Measurements from ENCODE around the gene PGLYRP3.

DNA sequence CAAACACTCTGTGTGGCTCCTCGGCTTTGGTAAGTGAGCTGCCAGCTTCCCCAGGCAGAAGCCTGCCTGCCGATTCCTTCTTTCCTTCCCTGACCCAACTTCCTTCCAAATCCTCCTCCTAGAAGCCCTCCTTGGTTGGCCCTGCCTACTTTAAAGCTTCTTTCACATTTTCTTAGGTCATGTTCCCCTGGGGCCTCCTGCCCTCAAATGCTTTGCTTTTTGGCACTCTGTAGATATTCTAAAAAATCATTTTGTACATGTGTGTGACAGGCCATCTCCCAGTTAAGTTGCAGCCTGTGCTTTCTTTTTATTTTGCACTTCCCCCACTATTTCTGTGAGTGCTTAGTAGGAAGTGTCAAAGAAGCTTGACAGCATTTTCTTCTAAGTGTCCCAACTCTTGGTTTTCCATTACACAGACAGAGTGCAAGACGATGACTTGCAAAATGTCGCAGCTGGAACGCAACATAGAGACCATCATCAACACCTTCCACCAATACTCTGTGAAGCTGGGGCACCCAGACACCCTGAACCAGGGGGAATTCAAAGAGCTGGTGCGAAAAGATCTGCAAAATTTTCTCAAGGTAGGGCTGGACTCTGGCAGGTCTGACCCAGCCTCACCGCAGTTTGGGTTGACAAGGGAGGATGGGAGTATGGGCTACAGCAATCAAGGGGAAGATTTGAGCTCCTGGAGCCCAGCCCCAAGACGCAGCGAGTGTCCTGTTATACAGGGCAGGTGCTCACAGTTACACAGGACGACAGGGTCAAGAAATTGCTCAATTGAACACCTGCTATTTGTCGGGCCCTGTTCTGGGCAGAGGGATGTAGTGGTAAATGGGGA, 45.3 kb upstream of the PGLYRP3 start, which contains the start of gene S100A9:
- TF ChIP-seq, protein P1, sequence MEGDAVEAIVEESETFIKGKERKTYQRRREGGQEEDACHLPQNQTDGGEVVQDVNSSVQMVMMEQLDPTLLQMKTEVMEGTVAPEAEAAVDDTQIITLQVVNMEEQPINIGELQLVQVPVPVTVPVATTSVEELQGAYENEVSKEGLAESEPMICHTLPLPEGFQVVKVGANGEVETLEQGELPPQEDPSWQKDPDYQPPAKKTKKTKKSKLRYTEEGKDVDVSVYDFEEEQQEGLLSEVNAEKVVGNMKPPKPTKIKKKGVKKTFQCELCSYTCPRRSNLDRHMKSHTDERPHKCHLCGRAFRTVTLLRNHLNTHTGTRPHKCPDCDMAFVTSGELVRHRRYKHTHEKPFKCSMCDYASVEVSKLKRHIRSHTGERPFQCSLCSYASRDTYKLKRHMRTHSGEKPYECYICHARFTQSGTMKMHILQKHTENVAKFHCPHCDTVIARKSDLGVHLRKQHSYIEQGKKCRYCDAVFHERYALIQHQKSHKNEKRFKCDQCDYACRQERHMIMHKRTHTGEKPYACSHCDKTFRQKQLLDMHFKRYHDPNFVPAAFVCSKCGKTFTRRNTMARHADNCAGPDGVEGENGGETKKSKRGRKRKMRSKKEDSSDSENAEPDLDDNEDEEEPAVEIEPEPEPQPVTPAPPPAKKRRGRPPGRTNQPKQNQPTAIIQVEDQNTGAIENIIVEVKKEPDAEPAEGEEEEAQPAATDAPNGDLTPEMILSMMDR (IDR thresholded peaks at IDR 0.05) = peak in 1 of 6 experiments; percentile 0
- TF ChIP-seq POLR2A (IDR thresholded peaks at IDR 0.05) = peak in 1 of 2 donors; percentile 27
